SU-DHL-6 (cell line): Measurements from ENCODE around the gene LCE3D.
"Not testable (repeated sequence)": the region's sequence is repeated elsewhere in the genome, so short reads cannot be mapped to it uniquely, and the experiment has no call there.

Experiments
- H2AFZ ChIP-seq: fragments of 200-600 bp; sonication (generic); 2 replicates; pipeline ENCODE4 v1.6.1; 2014; ENCODE audit warnings: low read depth, mild to moderate bottlenecking, moderate library complexity, mixed read lengths, antibody characterized with exemption, low read length; ENCODE audit not compliant: severe bottlenecking
- H3F3A ChIP-seq: fragments of 200-600 bp; shearing (Covaris generic); 2 replicates; pipeline ENCODE4 v1.6.0; 2016; ENCODE audit warnings: antibody characterized with exemption, mild to moderate bottlenecking; ENCODE audit not compliant: insufficient read depth
- H3K27ac ChIP-seq: fragments of 200-600 bp; sonication (generic); 2 replicates; pipeline ENCODE4 v1.5.1; 2016; ENCODE audit warnings: low read depth, mild to moderate bottlenecking, low read length, moderate library complexity, mixed read lengths
- H3K27me3 ChIP-seq: fragments of 200-600 bp; sonication (generic), shearing (Covaris generic); 2 replicates; pipeline ENCODE4 v1.6.0; 2014; ENCODE audit warnings: mild to moderate bottlenecking, low read length
- H3K36me3 ChIP-seq: fragments of 200-600 bp; sonication (generic); 2 replicates; pipeline ENCODE4 v1.6.1; 2014; ENCODE audit warnings: mild to moderate bottlenecking, low read length, mixed read lengths
- H3K4me2 ChIP-seq: fragments of 300-600, 200-600 bp; shearing (Covaris generic), sonication (generic); 2 replicates; pipeline ENCODE4 v1.6.0; 2014; ENCODE audit warnings: low read length, low read depth, mild to moderate bottlenecking; ENCODE audit not compliant: poor library complexity, severe bottlenecking
- H3K4me3 ChIP-seq: fragments of 200-600 bp; sonication (generic); 2 replicates; pipeline ENCODE4 v1.5.1; 2014; ENCODE audit warnings: antibody characterized with exemption, low read length, mild to moderate bottlenecking, mixed read lengths; ENCODE audit not compliant: insufficient read depth, poor library complexity, severe bottlenecking
- H3K79me2 ChIP-seq: fragments of 200-600 bp; sonication (generic); 2 replicates; pipeline ENCODE4 v1.6.1; 2014; ENCODE audit warnings: mild to moderate bottlenecking, low read length, moderate library complexity; ENCODE audit not compliant: insufficient read depth
- H3K9ac ChIP-seq: fragments of 200-600 bp; sonication (generic); 2 replicates; pipeline ENCODE4 v1.7.0; 2014; ENCODE audit warnings: mild to moderate bottlenecking, low read length
- H3K9me2 ChIP-seq: fragments of 200-600 bp; sonication (generic); replicated peaks from 2 replicates; pipeline ENCODE4 v1.6.1; 2014; ENCODE audit warnings: low read length; ENCODE audit not compliant: insufficient read depth
- H3K9me3 ChIP-seq: fragments of 200-600 bp; sonication (generic); 2 replicates; pipeline ENCODE4 v1.6.1; 2014; ENCODE audit warnings: low read length, mixed read lengths; ENCODE audit not compliant: insufficient read depth
- H4K20me1 ChIP-seq: fragments of 200-600 bp; sonication (generic); 2 replicates; pipeline ENCODE4 v1.6.1; 2014; ENCODE audit warnings: low read depth, mild to moderate bottlenecking, antibody characterized with exemption, low read length, moderate library complexity, mixed read lengths
- EZH2phosphoT487 ChIP-seq: fragments of 200-600 bp; sonication (generic), shearing (Covaris generic); conservative IDR thresholded peaks from 2 replicates; pipeline ENCODE4 v1.6.1; 2018; ENCODE audit warnings: mild to moderate bottlenecking, antibody characterized with exemption, low read length, moderate library complexity, mixed read lengths
- TF ChIP-seq, protein P1 (sequence below): fragments of 200-600 bp; sonication (generic); IDR thresholded peaks from one replicate; pipeline ENCODE4 v1.5.1; 2017; ENCODE audit warnings: antibody characterized with exemption, mild to moderate bottlenecking, low read length, moderate library complexity; ENCODE audit not compliant: insufficient read depth, poor library complexity, severe bottlenecking

The LCE3D gene

DNA sequence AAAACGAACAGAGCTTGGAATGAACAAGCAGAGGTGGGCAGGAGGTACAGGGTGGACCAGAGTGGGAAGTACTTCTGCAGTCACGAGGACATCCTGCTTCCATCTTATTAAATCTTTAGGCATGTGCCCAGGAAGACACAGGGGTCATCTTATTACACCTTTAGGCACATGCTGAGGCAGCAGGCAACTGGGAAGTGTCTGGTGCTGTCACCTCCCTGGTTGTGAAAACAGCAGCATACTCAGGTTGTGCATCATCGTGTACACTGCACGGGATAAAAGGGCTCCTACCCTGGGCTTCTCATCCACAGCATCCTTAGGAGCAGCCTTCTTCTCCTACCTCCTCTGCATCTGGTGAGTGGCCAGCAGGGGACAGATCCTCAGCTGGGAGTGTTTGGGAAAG is 19.6 kb upstream of the LCE3D start, which contains the start of gene LCE3C:
Gene LCE3C, plus strand, starts transcription at position 301 of the 400 bp plus-strand sequence. CDS start 498 bp downstream, outside the sequence.
- H3K27me3 ChIP-seq = no peaks in the 10 kb centered on the region
- no peak within 1 kb of the TSS for H3K4me2 ChIP-seq
- no peaks in the 10 kb centered on the region for H3F3A ChIP-seq
- no peak within 1 kb of the TSS for H2AFZ ChIP-seq
- no peaks in the 10 kb centered on the region for H3K9me3 ChIP-seq
- no peak within 1 kb of the TSS for H3K27ac ChIP-seq
- no peaks in the 10 kb centered on the region for H3K36me3 ChIP-seq
- H3K9ac ChIP-seq = no peak within 1 kb of the TSS
- no peak within 1 kb of the TSS for H3K4me3 ChIP-seq
- no peaks in the 10 kb centered on the region for H3K9me2 ChIP-seq
- no peaks in the 10 kb centered on the region for H4K20me1 ChIP-seq
- TF ChIP-seq, protein P1, sequence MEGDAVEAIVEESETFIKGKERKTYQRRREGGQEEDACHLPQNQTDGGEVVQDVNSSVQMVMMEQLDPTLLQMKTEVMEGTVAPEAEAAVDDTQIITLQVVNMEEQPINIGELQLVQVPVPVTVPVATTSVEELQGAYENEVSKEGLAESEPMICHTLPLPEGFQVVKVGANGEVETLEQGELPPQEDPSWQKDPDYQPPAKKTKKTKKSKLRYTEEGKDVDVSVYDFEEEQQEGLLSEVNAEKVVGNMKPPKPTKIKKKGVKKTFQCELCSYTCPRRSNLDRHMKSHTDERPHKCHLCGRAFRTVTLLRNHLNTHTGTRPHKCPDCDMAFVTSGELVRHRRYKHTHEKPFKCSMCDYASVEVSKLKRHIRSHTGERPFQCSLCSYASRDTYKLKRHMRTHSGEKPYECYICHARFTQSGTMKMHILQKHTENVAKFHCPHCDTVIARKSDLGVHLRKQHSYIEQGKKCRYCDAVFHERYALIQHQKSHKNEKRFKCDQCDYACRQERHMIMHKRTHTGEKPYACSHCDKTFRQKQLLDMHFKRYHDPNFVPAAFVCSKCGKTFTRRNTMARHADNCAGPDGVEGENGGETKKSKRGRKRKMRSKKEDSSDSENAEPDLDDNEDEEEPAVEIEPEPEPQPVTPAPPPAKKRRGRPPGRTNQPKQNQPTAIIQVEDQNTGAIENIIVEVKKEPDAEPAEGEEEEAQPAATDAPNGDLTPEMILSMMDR = no peak
- no peak for TF ChIP-seq EZH2phosphoT487
- no peaks in the 10 kb centered on the region for H3K79me2 ChIP-seq

DNA sequence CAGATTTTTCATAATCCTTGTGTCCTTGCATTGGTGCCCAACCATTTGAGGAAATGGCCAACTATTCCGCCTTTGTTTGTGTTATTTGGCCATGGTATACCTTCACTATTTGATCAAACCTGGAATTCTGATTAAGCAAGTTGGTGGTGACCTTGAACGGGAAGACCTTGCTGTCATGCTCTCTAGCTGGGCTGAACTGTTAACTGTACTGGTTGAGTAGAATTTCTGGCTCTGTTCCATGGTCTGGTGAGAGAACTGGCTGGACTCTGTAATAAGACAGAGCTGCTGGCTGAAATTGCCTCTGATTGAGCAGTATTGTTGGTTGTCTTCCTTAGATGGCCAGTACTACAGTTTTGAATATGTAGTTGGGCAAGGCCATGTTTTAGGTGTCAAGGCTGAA is 16.7 kb upstream of the LCE3D start:
- no peaks in the 10 kb centered on the region for H3F3A ChIP-seq
- H3K4me3 ChIP-seq = no peak overlapping the region
- no peak overlapping the region for H3K27ac ChIP-seq
- no peaks in the 10 kb centered on the region for H4K20me1 ChIP-seq
- no peaks in the 10 kb centered on the region for H3K27me3 ChIP-seq
- H3K36me3 ChIP-seq = no peaks in the 10 kb centered on the region
- no peaks in the 10 kb centered on the region for H3K79me2 ChIP-seq
- H3K9me2 ChIP-seq = no peaks in the 10 kb centered on the region
- no peak overlapping the region for H3K9ac ChIP-seq
- H3K9me3 ChIP-seq = no peaks in the 10 kb centered on the region
- H2AFZ ChIP-seq = no peak overlapping the region
- no peak for TF ChIP-seq EZH2phosphoT487
- H3K4me2 ChIP-seq = no peak overlapping the region

DNA sequence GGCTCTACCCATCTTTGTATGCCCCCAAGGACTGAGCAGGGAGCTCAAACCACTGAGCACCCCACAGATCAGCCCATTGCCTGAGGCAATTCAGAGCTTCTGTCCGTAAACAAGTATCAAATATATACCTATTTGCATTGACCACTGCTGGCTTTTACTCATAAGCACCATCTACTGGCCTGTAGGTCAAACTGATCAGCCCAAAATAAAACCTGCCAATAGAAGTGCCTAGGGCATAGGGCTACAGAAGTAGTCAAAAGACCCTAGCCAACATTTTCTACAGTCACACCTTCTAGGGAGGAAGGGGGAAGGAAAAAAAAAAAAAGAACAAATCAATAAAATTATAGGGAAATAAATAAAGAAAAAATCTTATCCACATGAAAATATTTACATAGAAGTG is 5.3 kb upstream of the LCE3D start:
- Histone ChIP-seq H3F3A (no peaks in the 10 kb centered on the region), H2AFZ (no peak overlapping the region), H3K4me3 (no peak overlapping the region), H3K27me3 (no peaks in the 10 kb centered on the region), H3K9ac (no peak overlapping the region), H3K4me2 (no peak overlapping the region), H3K27ac (no peak overlapping the region), H3K9me3 (no peaks in the 10 kb centered on the region), H3K36me3 (no peaks in the 10 kb centered on the region), H3K9me2 (no peaks in the 10 kb centered on the region), H4K20me1 (no peaks in the 10 kb centered on the region), H3K79me2 (no peaks in the 10 kb centered on the region)
- TF ChIP-seq EZH2phosphoT487 = no peak
- TF ChIP-seq, protein P1 = no peak

DNA sequence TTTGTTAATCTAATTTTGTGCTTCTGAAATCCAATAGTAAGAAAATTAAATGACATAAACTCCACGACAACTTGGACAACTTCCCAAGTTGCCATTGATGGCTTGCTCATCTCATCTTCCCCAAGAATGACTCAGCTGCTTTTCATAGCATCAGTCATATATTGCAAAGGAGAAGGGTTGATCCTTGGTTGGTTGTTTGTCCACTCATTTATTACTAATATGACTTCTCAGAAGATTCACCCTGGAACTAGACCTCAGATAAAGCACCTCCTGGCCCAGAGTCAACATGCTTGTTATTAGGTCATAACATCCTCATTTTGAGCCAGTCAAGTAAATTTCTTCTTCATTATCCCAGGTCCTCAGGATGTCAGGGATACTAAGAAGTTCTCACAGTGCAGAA is 2.3 kb upstream of the LCE3D start:
- no peaks in the 10 kb centered on the region for H4K20me1 ChIP-seq
- no peaks in the 10 kb centered on the region for H3K9me3 ChIP-seq
- H3K36me3 ChIP-seq = no peaks in the 10 kb centered on the region
- TF ChIP-seq, protein P1 = no peak
- TF ChIP-seq EZH2phosphoT487 = no peak
- no peak overlapping the region for H3K9ac ChIP-seq
- no peak overlapping the region for H3K4me3 ChIP-seq
- no peak overlapping the region for H3K4me2 ChIP-seq
- H3K27ac ChIP-seq = no peak overlapping the region
- no peaks in the 10 kb centered on the region for H3K9me2 ChIP-seq
- H3K79me2 ChIP-seq = no peaks in the 10 kb centered on the region
- H2AFZ ChIP-seq = no peak overlapping the region
- no peaks in the 10 kb centered on the region for H3K27me3 ChIP-seq
- no peaks in the 10 kb centered on the region for H3F3A ChIP-seq

DNA sequence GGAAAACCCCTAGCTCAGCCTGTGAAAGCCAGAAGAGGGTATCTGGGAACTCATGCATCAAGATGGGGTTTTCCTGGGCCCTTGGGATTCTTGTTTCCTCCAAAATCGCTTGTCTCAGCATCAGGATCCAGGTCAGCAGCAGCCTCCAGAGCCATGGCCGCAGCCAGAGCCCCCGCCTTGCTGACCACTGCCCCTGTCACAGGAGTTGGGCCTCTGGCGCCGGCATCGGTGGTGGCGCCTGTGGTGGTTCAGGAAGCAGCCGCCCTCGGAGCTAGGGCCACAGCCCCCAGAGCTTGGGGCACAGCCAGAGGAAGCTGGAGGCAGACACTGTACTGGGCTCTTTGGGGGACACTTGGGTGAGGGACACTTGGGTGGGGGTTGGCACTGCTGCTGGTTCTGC is 790 bp downstream of the LCE3D start:
- not testable (repeated sequence) for H3K9me2 ChIP-seq, H3K27ac ChIP-seq, H3K27me3 ChIP-seq, H3F3A ChIP-seq, H3K9ac ChIP-seq, H3K79me2 ChIP-seq, H2AFZ ChIP-seq, H3K4me3 ChIP-seq, H3K36me3 ChIP-seq, H4K20me1 ChIP-seq, H3K4me2 ChIP-seq, H3K9me3 ChIP-seq
